Measurements from ENCODE around the gene PPP5C. TPM values are rescaled to one million over a fixed set of nuclear protein-coding genes. Genes with fewer than 3 reads are reported as not detected.
"Not testable (repeated sequence)": the region's sequence is repeated elsewhere in the genome, so short reads cannot be mapped to it uniquely, and the experiment has no call there.

The PPP5C gene
- total RNA-seq, 1 donor from 2014 or later: 41.6 TPM

DNA sequence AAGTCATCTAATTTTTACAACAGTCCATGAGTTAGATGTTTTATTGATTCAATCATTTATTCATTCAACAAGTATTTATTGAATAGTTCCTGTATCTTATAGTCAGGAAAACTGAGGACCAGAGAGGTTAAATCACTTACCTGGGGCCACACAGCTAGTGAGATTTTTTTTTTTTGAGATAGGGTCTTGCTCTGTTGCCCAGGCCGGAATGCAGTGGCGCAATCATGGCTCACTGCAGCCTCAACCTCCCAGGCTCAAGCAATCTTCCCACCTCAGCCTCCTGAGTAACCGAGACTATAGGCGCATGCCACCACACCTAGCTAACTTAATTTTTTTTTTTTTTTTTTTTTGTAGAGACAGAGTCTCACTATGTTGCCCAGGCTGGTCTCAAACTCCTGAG lies 88.8 kb downstream of the PPP5C start:
- not testable (repeated sequence) for DNase-seq

Small RNA genes within 50 kb of the gene (small RNA-seq; reads per million reads assigned to genes)
- gene RNU6-924P (ENCODE audit: low replicate concordance): not detected

Other genes with a start within 250 kb of the PPP5C start
- gene IGFL3, start 222.4 kb upstream of the PPP5C start, total RNA-seq: 5.9 TPM
- gene IGFL2, start 198.8 kb upstream of the PPP5C start, total RNA-seq: 19.9 TPM
- gene IGFL1, start 117.3 kb upstream of the PPP5C start, total RNA-seq: 0.69 TPM
- gene HIF3A, start 50.0 kb upstream of the PPP5C start, total RNA-seq: 59.6 TPM
- gene CCDC8, start 66.5 kb downstream of the PPP5C start, total RNA-seq: 36.2 TPM
- gene PNMA8C, start 81.8 kb downstream of the PPP5C start, total RNA-seq: 0.20 TPM
- 17.3 TPM for gene PNMA8A, start 124.5 kb downstream of the PPP5C start, total RNA-seq
- gene PNMA8B, start 148.8 kb downstream of the PPP5C start, total RNA-seq: 4.8 TPM

Data from skin of body (tissue), 3 donors.